Measurements from ENCODE around the gene AUTS2.

GRCh38 chr7:70063371-70063770, 465.1 kb downstream of the AUTS2 start:
- TF ChIP-seq USF2 (IDR thresholded peaks at IDR 0.05; ENCODE audit: low read length) (no peak), CTCF (IDR thresholded peaks at IDR 0.05; ENCODE audit: control extremely low read depth in 1 of 3, insufficient read depth in 1 of 3, low read depth in 1 of 3, low read length in 3 of 3) (no peak), SIN3A (conservative IDR thresholded peaks at IDR 0.05 in 1 of 2, IDR thresholded peaks at IDR 0.05 in 1 of 2; ENCODE audit: low read depth in 1 of 2, low read length in 2 of 2) (no peak), TEAD4 (IDR thresholded peaks at IDR 0.05; ENCODE audit: low read depth, low read length) (no peak), ATF3 (IDR thresholded peaks at IDR 0.05; ENCODE audit: insufficient read depth, low read depth, low read length) (no peak), SP4 (IDR thresholded peaks at IDR 0.05; ENCODE audit: low read length) (no peak), POLR2A (IDR thresholded peaks at IDR 0.05; ENCODE audit: control extremely low read depth in 1 of 2, low read depth in 2 of 2, low read length in 2 of 2) (no peak), EZH2 (IDR thresholded peaks at IDR 0.05; ENCODE audit: low read depth, low read length, severe bottlenecking) (no peak), POLR2AphosphoS5 (IDR thresholded peaks at IDR 0.05; ENCODE audit: low read depth, low read length) (no peak)
